ENCODE results near the gene ITGAE.

- TF ChIP-seq POLR2A (IDR thresholded peaks at IDR 0.05), result no peak
- TF ChIP-seq, protein P1, sequence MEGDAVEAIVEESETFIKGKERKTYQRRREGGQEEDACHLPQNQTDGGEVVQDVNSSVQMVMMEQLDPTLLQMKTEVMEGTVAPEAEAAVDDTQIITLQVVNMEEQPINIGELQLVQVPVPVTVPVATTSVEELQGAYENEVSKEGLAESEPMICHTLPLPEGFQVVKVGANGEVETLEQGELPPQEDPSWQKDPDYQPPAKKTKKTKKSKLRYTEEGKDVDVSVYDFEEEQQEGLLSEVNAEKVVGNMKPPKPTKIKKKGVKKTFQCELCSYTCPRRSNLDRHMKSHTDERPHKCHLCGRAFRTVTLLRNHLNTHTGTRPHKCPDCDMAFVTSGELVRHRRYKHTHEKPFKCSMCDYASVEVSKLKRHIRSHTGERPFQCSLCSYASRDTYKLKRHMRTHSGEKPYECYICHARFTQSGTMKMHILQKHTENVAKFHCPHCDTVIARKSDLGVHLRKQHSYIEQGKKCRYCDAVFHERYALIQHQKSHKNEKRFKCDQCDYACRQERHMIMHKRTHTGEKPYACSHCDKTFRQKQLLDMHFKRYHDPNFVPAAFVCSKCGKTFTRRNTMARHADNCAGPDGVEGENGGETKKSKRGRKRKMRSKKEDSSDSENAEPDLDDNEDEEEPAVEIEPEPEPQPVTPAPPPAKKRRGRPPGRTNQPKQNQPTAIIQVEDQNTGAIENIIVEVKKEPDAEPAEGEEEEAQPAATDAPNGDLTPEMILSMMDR (IDR thresholded peaks at IDR 0.05), result no peak
These were observed 49.2 kb downstream of the ITGAE start for GRCh38 chr17:3751836-3752235.

Measured in lower leg skin (tissue), 3 donors.